Activated naive CD4-positive, alpha-beta T cell treated with anti-CD3 and anti-CD28 coated beads, Interleukin-2, amount 50 U/mL, for 72 hours (primary cell): Measurements from ENCODE around the gene CABP5. TPM values are rescaled to one million over a fixed set of nuclear protein-coding genes. Genes with fewer than 3 reads are reported as not detected.

ENCODE experiments used
- ATAC-seq, 2 donors: fragments of 150-1000 bp; cut with Tn5 transposase; 2 replicates each; pipeline ENCODE4 v1.10.0; 2021; ENCODE audit warnings: mild to moderate bottlenecking in 2 of 2, moderate library complexity in 2 of 2
- DNase-seq, 2 donors: peaks; one replicate each; pipeline ENCODE4 v3.0.0; 2021 to 2022; ENCODE audit warnings: low spot score in 2 of 2
- H3K27ac Mint-ChIP-seq, 2 donors: one replicate each; pipeline ENCODE4 v1.8.0; 2022; ENCODE audit warnings: mild to moderate bottlenecking in 2 of 2, mixed read lengths in 2 of 2
- H3K36me3 Mint-ChIP-seq, 2 donors: one replicate each; pipeline ENCODE4 v1.8.0; 2022; ENCODE audit warnings: mixed read lengths in 2 of 2
- H3K9me3 Mint-ChIP-seq, 2 donors: one replicate each; pipeline ENCODE4 v1.8.0; 2022; ENCODE audit warnings: mixed read lengths in 2 of 2
- total RNA-seq, 2 donors: library from RNA; stranded (reverse); gene quantifications; one replicate each; pipeline ENCODE4 v1.2.3, GENCODE V29; 2022

The CABP5 gene
- total RNA-seq, 2 donors from 2014 or later = not detected

GRCh38 chr19:47994209-47994802, 49.6 kb downstream of the CABP5 start, which contains the start of gene ELSPBP1:
ELSPBP1 (plus strand) TSS chr19:47994632; CDS start chr19:48008668, 14,036 bp downstream.
- no peaks in the 10 kb centered on the region for H3K36me3 Mint-ChIP-seq
- H3K9me3 Mint-ChIP-seq = no peaks in the 10 kb centered on the region
- H3K27ac Mint-ChIP-seq = no peak within 1 kb of the TSS
- ATAC-seq (no peak), DNase-seq (no peak)

GRCh38 chr19:47992070-47992469, 51.8 kb downstream of the CABP5 start, which contains the start of gene BSPH1:
BSPH1 (minus strand) TSS chr19:47992170; CDS start chr19:47992081, 89 bp downstream.
- Mint-ChIP-seq H3K36me3 (no peaks in the 10 kb centered on the region), H3K9me3 (no peaks in the 10 kb centered on the region), H3K27ac (no peak within 1 kb of the TSS)
- DNase-seq (no peak), ATAC-seq (no peak)

- H3K36me3 Mint-ChIP-seq = no peaks in the 10 kb centered on the region
These were observed 52.6 kb downstream of the CABP5 start for GRCh38 chr19:47991191-47991808.

More at GRCh38 chr19:47991191-47991808, 52.6 kb downstream of the CABP5 start:
- DNase-seq = no peak
- Mint-ChIP-seq H3K27ac (no peak overlapping the region), H3K9me3 (no peaks in the 10 kb centered on the region)
- ATAC-seq = no peak

Other genes starting within 250 kb of the CABP5 start
- gene TPRX1, start 239.5 kb downstream of the CABP5 start, total RNA-seq = not detected
- gene CRX, start 222.1 kb downstream of the CABP5 start, total RNA-seq = not detected
- not detected for gene TPRX2, start 184.8 kb downstream of the CABP5 start, total RNA-seq
- gene SULT2A1, start 157.8 kb downstream of the CABP5 start, total RNA-seq = not detected
- not detected for gene BSPH1, start 51.9 kb downstream of the CABP5 start, total RNA-seq
- gene ELSPBP1, start 49.4 kb downstream of the CABP5 start, total RNA-seq = not detected
- gene PLA2G4C, start 66.7 kb upstream of the CABP5 start, total RNA-seq = 10 to 100 TPM; 16.7 to 35.2 TPM
- 100 to 1,000 TPM; 180 to 231 TPM for gene LIG1, start 126.3 kb upstream of the CABP5 start, total RNA-seq
- 10 to 100 TPM in 1 of 2 donors, 1 to 10 TPM in 1; 9.0 to 10.2 TPM for gene ZSWIM9, start 126.6 kb upstream of the CABP5 start, total RNA-seq
- 100 to 1,000 TPM in 1 of 2 donors, 10 to 100 TPM in 1; 99.5 to 147 TPM for gene CARD8, start 211.8 kb upstream of the CABP5 start, total RNA-seq
- gene ZNF114, start 226.0 kb upstream of the CABP5 start, total RNA-seq = under 1 TPM in 1 of 2 donors, not detected in 1; 0.31 TPM